ENCODE data around the gene KCNF1.

DNA sequence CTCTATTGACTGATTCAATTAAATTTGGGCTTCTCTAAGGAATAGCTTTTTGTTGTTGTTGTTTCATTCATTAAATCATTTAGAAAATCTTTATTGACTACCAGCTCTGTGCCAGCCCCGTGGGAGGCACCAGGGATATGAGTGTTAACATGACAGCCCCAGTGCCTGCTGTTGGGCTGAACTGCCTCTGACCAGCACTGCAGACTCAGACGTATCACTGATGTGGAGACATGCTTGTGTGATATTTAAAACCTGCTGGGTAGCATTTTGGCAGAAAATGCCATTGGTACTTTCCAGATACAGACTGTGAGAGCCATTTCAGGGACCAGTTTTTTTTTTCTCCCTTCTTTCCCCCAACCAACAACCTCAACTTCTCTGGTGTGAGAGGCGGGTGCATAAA, 38.6 kb upstream of the KCNF1 start:
- TF ChIP-seq CTCF (IDR thresholded peaks at IDR 0.05) (no peak), POLR2A (IDR thresholded peaks at IDR 0.05) (no peak)
